RCC 7860 (cell line): ENCODE results near the gene ATG9B.

Source experiments
- DNase-seq: peaks from one replicate; pipeline ENCODE4 v3.0.0-alpha.2; 2015; ENCODE audit warnings: low spot score
- FAIRE-seq: peaks from 2 replicates; lab custom pipeline; 2012; peaks lifted over from hg19 to GRCh38; lab: Jason Lieb, UNC

ATG9B gene

DNA sequence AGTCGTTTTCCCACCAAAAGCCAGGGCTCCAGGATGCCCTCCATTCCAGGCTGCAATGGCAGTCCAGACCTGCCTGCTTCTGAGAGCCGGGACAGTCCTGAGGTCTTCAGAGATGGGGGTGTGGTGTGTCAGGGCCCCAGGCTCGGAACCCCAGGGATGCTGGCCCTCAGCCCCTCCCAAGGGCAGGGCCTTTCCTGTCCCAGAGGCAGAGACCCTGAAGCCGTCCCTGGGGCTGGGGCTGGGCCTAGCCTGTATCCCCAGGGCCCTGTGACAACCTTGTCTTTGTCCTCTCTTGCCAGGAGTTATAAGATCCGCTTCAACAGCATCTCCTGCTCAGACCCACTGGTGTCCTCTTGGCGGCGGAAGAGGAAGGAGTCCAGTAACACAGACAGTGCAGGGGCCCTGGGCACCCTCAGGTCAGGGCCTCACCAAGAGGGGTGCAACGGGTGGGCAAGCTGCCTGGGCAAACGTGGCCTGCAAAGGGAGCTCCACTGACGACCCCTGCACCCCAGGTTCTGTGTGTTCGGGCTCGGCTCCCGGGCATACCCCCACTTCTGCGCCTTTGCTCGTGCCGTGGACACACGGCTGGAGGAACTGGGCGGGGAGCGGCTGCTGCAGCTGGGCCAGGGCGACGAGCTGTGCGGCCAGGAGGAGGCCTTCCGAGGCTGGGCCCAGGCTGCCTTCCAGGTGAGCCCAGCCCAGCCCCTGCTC is 17.5 kb downstream of the ATG9B start:
- FAIRE-seq: no peak

DNA sequence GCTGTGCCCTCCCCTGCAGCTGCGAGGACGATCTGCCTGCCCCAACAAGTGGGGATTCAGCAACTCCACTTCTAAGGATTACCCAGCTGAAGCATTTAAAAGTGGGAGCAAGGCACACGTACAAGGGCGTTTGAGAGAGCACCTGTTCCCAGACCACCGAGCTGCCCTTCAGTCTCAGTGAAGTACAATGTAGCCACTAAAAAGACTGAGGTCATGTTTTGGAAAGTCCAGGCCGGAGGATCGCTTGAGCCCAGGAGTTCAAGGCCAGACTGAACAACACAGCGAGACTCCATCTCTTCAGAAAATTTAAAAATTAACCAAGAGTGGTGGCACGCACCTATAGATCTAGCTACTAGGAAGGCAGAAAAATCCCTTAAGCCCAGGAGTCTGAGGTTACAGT is 18.7 kb downstream of the ATG9B start:
- no peak for FAIRE-seq
- DNase-seq: no peak

More for the DNA sequence above, 17.5 kb downstream of the ATG9B start:
- DNase-seq: no peak

DNA sequence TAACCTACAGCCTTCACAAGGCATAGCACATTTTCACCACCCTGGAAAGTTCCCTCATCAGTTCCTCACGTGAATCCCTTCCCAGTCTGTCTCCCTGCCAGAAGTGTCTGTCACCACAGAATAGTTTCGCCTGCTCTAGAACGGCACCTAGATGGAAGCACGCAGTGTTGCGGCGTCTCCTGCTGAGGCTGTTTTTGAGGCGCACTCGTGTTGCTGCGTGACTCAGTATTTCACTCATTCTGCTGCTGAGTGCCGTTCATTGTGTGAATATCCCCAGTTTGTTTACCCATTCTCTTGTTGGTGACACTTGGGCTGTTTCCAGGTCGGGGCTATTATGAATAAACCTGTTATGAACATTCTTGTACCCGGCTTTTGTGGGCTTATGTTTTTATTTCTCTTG is 20.7 kb downstream of the ATG9B start:
- FAIRE-seq (no peak), DNase-seq (no peak)

DNA sequence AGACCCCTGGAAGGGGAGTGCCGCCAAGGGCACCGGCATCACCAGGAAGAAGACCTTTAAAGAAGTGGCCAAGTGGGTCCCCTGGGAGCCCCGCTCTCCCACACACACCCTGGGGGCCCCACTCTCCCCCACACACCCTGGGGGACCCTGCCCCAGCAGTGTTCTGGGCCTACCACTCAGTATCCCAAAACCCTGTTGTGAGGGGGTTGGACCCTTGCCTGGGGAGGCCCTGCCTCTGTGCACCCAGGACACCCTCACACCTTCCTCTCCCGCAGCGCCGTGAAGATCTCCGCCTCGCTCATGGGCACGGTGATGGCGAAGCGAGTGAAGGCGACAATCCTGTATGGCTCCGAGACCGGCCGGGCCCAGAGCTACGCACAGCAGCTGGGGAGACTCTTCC is 22.7 kb downstream of the ATG9B start:
- FAIRE-seq (no peak), DNase-seq (no peak)

DNA sequence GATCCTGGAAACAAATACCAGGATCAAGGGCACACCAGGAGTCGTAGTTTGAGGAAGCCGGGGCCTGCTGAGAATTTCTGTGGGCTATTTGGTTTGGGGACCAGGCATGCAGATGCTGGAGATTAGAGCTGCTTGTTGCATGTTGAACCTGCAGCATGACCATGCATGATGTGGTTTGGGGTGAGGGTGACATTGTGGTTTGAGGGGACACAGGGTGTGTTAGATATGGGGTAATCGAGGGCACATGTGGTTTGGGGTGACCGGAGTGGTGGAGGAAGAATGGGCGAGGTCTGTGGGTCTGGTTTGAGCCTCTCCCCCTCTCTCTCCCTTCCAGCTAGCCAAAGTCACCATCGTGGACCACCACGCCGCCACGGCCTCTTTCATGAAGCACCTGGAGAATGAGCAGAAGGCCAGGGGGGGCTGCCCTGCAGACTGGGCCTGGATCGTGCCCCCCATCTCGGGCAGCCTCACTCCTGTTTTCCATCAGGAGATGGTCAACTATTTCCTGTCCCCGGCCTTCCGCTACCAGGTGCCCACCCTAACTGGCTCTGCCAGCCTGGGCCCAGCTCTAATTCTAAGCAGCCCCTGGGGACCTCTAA is 23.3 kb downstream of the ATG9B start:
- DNase-seq: no peak

DNA sequence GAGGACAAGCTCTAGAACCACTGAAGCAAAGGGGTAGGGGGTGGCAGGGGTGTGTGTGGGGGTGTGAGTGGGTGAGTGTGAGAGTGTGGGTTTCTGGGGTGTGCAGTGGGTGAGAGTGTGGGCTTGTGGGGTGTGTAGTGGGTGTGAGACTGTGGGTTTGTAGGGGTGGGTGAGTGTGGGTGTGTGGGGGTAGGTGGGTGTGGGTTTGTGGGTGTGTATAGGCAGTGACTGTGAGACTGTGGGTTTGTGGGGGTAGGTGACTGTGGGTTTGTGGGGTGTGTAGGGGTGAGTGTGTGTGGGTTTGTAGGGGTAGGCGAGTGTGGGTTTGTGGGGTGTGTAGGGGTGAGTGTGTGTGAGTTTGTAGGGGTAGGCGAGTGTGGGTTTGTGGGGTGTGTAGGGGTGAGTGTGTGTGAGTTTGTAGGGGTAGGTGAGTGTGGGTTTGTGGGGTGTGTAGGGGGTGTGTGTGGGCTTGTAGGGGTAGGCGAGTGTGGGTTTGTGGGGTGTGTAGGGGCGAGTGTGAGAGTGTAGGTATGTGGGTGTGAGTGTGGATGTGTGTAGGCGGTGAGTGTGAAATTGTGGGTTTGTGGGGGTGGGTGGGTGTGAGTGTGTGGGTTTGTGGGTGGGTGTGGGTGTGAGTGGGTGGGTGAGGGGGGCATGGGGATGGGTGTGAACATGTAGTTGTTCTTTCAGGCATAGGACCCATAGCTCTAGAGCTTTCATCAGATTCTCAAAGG is 24.6 kb downstream of the ATG9B start:
- DNase-seq (no peak), FAIRE-seq (no peak)

More for the DNA sequence above, 23.3 kb downstream of the ATG9B start:
- FAIRE-seq: no peak

DNA sequence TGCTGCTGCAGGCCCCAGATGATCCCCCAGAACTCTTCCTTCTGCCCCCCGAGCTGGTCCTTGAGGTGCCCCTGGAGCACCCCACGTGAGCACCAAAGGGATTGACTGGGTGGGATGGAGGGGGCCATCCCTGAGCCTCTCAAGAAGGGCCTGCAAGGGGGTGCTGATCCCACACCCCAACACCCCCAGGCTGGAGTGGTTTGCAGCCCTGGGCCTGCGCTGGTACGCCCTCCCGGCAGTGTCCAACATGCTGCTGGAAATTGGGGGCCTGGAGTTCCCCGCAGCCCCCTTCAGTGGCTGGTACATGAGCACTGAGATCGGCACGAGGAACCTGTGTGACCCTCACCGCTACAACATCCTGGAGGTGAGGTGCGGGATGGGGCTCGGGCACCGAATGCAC is 25.3 kb downstream of the ATG9B start:
- DNase-seq: no peak
- no peak for FAIRE-seq

DNA sequence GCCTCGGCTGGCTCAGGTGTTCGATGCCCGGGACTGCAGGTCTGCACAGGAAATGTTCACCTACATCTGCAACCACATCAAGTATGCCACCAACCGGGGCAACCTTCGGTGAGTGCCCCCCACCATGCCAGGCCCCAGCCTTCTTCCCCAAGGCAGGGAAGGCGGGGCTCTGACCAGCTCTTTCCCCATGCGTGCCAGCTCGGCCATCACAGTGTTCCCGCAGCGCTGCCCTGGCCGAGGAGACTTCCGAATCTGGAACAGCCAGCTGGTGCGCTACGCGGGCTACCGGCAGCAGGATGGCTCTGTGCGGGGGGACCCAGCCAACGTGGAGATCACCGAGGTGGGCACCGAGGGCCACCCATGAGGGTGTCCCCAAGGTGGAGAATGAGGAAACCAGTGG is 26.0 kb downstream of the ATG9B start:
- FAIRE-seq (no peak), DNase-seq (no peak)

DNA sequence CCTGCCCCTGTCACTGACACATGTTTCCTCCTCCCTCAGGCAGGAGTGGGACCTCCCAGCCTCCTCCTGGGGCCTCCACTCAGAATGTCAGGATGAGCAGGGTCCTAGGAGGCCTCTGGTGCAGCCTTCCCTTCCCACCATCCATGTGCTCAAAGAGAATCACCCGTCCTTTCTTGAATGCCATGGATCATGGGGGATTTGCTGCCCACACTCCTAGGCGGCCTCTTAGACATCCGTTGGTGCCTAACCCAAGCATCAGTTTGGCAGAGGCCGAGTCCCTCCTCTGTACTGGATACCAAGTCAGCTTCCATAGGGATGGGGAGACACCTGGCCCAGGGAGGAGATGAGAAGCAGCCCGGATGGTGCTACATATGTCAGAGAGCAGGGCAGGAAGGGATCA is 26.5 kb downstream of the ATG9B start:
- FAIRE-seq (no peak), DNase-seq (no peak)

DNA sequence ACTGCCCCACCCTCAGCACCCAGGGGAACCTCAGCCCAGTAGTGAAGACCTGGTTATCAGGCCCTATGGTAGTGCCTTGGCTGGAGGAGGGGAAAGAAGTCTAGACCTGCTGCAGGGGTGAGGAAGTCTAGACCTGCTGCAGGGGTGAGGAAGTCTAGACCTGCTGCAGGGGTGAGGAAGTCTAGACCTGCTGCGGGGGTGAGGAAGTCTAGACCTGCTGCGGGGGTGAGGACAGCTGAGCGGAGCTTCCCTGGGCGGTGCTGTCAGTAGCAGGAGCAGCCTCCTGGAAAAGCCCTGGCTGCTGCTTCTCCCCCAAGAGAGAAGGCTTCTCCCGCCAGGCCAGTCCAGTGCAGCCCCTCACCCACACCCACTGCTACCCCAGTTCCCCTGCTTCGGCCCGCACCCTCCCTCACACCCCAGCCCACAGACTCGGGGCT is 27.2 kb downstream of the ATG9B start:
- DNase-seq (no peak), FAIRE-seq (no peak)

DNA sequence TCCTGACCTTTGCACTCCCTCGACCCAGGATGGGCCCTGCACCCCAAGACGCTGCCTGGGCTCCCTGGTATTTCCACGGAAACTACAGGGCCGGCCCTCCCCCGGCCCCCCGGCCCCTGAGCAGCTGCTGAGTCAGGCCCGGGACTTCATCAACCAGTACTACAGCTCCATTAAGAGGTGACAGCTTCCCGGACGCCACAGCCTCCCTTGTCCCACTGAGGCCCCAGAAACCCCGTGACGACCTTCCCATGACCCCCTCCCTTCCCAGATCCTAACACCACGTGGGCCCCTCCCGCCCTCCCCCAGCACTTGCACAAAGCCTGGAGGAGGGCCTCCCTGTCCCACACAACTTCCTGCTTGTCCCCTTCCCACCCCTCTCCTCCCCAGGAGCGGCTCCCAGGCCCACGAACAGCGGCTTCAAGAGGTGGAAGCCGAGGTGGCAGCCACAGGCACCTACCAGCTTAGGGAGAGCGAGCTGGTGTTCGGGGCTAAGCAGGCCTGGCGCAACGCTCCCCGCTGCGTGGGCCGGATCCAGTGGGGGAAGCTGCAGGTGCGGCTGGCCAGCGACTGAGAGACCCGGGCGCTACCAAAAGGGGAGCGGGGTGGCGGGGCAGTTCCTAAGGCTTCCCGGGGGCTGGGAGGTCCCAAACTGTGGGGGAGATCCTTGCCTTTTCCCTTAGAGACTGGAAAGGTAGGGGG is 27.8 kb downstream of the ATG9B start:
- no peak for FAIRE-seq
- DNase-seq: no peak

DNA sequence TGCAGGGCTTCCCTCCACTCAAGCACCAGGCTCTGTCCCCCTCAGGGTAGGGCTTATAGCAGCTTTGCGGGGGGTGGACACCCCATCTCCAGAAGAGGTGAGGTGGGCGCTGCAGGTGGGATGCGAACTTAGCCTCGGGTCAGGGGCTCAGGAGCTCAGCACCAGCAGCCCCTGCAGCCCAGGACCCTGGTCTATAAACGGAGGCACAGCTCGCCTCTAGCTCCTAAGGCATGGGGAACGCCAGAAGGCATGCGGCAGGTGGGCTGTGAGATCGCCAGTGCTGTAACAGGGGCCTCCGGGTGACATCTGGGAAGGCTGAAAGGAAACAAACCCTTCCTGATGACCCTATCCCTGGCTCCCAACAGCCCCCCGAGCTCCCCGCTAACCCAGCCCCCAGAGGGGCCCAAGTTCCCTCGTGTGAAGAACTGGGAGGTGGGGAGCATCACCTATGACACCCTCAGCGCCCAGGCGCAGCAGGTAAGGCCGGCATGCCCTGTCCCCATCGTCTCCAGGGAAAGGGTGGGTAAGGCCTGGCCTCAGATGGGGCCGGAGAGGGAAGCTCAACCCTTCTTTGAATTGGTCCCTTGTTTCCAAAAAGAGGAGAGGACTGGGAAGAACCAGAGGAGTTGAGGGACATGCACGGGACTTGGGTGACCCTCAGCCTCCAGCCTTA is 29.3 kb downstream of the ATG9B start:
- FAIRE-seq: no peak
- DNase-seq: no peak

DNA sequence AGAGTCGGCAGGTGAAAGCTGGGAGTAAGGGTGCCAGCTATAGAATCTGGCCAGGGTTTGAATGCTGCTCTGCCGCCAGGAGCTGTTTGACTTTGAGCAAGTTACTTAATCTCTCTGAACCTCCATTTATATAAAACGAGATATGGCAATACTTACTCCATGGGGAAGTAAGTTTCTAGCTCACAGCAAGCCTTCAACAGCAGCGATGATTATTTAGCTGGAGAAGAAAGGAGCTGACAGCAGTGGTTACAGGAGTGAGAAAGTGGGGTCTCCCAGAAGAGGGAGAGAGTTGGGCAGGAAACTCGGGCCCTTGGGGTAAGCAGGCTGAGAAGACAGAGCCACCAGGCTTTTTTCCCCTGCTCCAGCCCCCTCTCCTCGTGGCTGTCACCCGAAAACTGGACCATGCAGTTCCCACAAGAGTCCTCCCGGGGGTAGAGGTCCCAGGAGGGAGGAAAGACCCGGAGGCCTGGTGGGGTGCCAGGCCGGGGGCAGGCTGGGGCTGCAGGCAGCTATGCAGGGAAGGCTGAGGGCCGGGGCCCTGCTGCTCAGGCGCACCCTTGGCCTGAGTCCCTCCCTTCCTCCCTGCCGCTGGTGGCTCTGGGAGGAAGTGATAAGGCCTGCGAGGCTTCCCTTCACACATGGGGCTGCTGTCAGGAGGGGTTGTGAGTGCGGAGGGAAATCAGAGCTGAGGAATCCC is 30.0 kb downstream of the ATG9B start:
- no peak for FAIRE-seq

DNA sequence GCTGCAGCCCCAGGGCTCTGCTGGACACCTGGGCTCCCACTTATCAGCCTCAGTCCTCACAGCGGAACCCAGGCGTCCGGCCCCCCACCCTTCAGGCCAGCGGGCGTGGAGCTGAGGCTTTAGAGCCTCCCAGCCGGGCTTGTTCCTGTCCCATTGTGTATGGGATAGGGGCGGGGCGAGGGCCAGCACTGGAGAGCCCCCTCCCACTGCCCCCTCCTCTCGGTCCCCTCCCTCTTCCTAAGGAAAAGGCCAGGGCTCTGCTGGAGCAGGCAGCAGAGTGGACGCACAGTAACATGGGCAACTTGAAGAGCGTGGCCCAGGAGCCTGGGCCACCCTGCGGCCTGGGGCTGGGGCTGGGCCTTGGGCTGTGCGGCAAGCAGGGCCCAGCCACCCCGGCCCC is 30.8 kb downstream of the ATG9B start:
- FAIRE-seq: no peak
- DNase-seq: no peak

More for the DNA sequence above, 30.0 kb downstream of the ATG9B start:
- DNase-seq: no peak

DNA sequence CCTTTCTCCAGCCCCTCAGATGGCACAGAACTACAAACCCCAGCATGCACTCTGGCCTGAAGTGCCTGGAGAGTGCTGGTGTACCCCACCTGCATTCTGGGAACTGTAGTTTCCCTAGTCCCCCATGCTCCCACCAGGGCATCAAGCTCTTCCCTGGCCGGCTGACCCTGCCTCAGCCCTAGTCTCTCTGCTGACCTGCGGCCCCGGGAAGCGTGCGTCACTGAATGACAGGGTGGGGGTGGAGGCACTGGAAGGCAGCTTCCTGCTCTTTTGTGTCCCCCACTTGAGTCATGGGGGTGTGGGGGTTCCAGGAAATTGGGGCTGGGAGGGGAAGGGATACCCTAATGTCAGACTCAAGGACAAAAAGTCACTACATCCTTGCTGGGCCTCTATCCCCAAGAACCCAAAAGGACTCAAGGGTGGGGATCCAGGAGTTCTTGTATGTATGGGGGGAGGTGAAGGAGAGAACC is 31.4 kb downstream of the ATG9B start:
- DNase-seq: no peak
- no peak for FAIRE-seq

DNA sequence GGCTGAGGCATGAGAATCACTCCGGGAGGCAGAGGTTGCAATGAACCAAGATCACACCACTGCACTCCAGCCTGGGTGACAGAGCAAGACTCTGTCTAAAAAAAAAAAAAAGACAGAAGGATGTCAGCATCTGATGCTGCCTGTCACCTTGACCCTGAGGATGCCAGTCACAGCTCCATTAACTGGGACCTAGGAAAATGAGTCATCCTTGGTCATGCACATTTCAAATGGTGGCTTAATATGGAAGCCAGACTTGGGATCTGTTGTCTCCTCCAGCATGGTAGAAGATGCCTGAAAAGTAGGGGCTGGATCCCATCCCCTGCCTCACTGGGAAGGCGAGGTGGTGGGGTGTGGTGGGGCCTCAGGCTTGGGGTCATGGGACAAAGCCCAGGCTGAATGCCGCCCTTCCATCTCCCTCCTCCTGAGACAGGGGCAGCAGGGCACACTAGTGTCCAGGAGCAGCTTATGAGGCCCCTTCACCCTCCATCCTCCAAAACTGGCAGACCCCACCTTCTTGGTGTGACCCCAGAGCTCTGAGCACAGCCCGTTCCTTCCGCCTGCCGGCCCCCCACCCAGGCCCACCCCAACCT is 32.1 kb downstream of the ATG9B start:
- no peak for FAIRE-seq

DNA sequence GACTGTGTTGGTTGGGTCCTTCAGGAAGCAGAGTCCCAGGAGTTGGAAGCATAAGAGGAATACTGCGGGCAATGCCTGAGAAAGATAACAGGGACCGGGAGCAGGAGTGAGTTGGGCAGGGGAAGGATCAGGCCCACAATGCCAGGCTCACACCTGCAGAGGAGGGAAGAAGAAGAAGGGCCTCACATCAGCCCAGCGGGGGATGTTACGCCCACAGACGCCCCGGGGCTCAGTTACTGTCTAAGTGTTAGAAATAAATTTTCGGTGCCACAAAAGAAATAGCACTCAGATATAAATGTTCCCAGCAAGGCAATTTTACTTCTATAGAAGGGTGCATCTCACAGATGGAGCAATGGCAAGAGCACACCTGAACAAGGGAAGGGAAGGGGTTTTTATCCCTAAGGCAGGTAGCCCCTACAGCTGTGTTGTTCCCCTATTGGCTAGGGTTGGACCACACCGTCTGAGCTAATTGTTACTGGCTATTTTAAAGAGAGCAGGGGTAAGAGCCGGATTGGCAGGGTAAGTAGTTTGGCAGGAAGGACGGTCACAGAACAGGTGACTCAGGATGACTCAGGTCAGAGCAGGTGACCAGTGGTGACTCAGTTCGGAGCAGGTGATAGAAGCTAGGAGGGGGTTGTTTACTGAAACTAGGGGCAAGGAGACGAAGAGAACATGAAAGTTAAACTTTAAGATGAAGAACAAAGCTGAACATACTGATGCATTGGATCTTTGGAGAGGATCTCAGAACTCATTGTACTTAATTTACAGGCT is 33.7 kb downstream of the ATG9B start, which contains the start of gene NOS3:
NOS3 (plus strand) TSS at position 602 of the 771 bp plus-strand sequence. CDS start 2,787 bp downstream, outside the sequence.
- no peak for FAIRE-seq

More for the DNA sequence above, 32.1 kb downstream of the ATG9B start:
- DNase-seq: peak; percentile 30

DNA sequence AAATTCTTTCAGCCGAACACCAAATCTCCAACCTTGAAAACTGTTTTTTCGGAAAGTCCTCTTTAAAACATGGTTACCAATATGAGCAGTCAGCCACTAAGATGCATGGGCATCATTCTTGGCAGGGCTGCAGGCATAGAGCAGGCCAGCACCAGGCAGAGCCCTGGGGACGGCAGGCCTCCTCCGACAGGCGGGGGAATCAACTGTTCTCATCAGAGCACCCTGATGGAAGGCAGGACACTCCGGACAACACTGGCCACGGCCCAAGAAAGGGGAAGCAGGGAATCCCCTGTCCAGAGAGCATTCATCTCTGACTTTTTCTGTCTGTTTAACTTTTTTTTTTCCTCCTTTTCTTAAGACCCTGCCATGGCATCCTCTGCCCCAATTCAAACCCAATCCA is 34.8 kb downstream of the ATG9B start:
- FAIRE-seq (no peak), DNase-seq (no peak)

More for the DNA sequence above, 33.7 kb downstream of the ATG9B start, which contains the start of gene NOS3:
- DNase-seq: no peak
